Keratinocyte (primary cell): Measurements from ENCODE around the gene PUS1.

ENCODE experiments used
- CTCF ChIP-seq, 3 experiments: IDR thresholded peaks in 1 of 3; conservative IDR thresholded peaks in 1 of 3; optimal IDR thresholded peaks in 1 of 3; 2 replicates in 2 of 3; 3 replicates in 1 of 3; pipeline versions ENCODE3 to v1.5.1; 2011; ENCODE audit warnings: low read length in 3 of 3, mild to moderate bottlenecking in 3 of 3, moderate library complexity in 2 of 3, control low read depth in 1 of 3, inconsistent platforms in 1 of 3; ENCODE audit not compliant: insufficient read depth in 2 of 3; ENCODE audit errors: extremely low read depth in 1 of 3
- EZH2 ChIP-seq: IDR thresholded peaks from one replicate; pipeline ENCODE4 v1.6.1; 2012; ENCODE audit warnings: inconsistent platforms, mild to moderate bottlenecking, low read length, moderate library complexity

- TF ChIP-seq CTCF (optimal IDR thresholded peaks at IDR 0.05 in 1 of 3, IDR thresholded peaks at IDR 0.05 in 1 of 3, conservative IDR thresholded peaks at IDR 0.05 in 1 of 3; ENCODE audit: extremely low read depth in 1 of 3, insufficient read depth in 2 of 3, low read length in 3 of 3) (no peak), EZH2 (no peak)
Measured at GRCh38 chr12:131947482-131948027, 18.5 kb downstream of the PUS1 start.
